Astrocyte of the hippocampus (primary cell): Measurements from ENCODE around the gene TENT4B.
"Not testable (repeated sequence)": the region's sequence is repeated elsewhere in the genome, so short reads cannot be mapped to it uniquely, and the experiment has no call there.

Experiments used
- DNase-seq: peaks from one replicate; pipeline ENCODE4 v3.0.0; 2011; ENCODE audit warnings: low read depth, low spot score

TENT4B gene

GRCh38 chr16:50152807-50153595 lies at the start of gene TENT4B:
TSS of gene TENT4B (plus strand) at chr16:50153306. CDS start at chr16:50153622, 316 bp downstream.
- DNase-seq, result peak; percentile 94

DNA sequence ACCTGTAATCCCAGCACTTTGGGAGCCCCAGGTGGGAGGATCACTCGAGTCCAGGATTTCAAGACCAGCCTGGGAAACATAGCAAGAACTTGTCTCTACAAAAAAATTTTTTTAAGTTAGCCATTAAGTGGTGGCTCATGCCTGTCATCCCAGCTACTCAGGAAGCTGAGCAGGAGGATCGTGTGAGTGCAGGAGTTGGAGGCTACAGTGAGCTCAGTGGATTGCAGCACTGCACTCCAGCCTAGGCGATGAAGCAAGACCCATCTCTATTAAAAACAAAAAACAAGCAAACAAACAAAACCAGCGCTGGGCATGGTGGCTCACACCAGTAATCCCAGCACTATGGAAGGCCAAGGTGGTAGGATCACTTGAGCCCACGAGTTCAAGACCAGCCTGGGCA lies 49.3 kb upstream of the TENT4B start:
- DNase-seq, result no peak

GRCh38 chr16:50114357-50115129 lies 38.6 kb upstream of the TENT4B start:
- DNase-seq, result no peak

- DNase-seq, result no peak
These were observed 32.4 kb upstream of the TENT4B start for GRCh38 chr16:50120711-50121110.

GRCh38 chr16:50121278-50121677 lies 31.8 kb upstream of the TENT4B start:
- DNase-seq, result no peak

GRCh38 chr16:50121721-50122445 lies 31.2 kb upstream of the TENT4B start:
- DNase-seq, result peak; percentile 21

- DNase-seq, result no peak
These were observed 29.7 kb upstream of the TENT4B start for GRCh38 chr16:50123417-50123816.

- DNase-seq, result no peak
These were observed 28.3 kb upstream of the TENT4B start for GRCh38 chr16:50124769-50125168.

- DNase-seq, result no peak
These were observed 26.9 kb upstream of the TENT4B start for GRCh38 chr16:50126183-50126582.

DNA sequence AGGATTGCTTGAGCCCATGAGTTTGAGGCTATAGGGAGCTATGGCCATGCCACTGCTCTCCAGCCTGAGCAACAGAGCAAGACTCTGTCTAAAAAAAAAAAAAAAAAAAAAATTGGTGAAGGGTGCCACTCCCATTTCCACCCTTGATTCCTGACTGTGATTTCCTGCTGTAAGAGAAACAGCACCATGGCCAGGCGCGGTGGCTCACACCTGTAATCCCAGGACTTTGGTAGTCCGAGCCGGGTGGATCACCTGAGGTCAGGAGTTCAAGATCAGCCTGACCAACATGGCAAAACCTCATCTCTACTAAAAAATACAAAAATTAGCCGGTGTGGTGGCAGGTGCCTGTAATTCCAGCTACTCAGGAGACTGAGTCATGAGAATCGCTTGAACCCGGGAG lies 20.5 kb upstream of the TENT4B start:
- DNase-seq, result not testable (repeated sequence)

DNA sequence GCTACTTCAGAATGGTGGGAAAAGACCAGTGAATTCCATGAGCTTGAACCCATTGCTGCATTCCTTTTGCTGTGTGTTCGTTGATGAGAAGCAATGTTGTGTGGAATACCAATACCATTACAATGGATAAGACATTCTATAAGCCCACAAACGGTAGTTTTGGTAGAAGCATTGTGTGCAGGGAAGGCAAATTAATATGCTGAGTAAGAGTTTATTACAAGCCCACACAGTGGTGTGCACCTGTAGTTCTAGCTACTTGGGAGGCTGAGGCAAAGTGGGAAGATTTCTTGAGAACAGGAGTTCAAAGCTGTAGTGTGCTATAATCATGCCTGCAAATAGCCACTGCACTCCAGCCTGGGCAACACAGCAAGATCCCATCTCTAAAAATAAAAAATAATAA lies 19.9 kb upstream of the TENT4B start:
- DNase-seq, result no peak

GRCh38 chr16:50136399-50136798 lies 16.7 kb upstream of the TENT4B start:
- no peak for DNase-seq

DNA sequence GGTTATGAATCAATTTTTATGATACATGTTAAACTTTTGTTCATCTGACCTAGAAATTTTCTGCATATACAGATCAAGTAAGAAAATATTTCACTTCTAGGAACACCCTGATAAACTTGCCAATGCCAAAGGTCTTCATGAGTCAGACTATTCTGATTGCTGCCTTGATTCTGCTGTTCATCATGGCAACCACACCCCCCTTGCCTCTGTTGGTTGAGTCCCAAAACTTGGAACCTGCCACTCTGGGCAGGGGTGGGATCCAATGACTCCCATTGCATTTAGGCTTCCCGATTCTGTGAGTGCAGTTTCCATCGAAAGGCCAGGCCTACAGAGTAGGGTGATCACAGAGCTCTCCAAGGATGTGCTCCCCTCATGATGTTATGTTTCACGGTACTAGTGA lies 15.8 kb upstream of the TENT4B start:
- no peak for DNase-seq

DNA sequence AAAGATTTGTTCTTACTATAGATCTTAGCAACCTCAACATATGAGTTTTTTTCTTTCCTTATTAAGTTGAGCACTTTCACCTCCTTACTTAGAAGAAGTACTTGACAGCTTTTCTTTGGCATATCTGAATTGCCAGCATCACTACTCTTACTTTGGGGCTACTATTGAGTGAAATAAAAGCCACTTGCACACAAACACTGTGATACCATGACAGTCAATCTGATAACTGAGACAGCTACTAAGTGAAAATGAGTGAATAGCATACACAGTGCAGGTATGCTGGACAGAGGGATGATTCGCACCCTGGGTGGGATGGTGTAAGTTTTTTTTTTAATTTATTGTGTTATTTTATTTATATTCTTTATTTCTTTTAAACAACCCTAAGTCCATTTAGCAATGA lies 13.5 kb upstream of the TENT4B start:
- DNase-seq, result no peak

GRCh38 chr16:50144211-50144610 lies 8.9 kb upstream of the TENT4B start:
- no peak for DNase-seq

- peak; percentile 53 for DNase-seq
These were observed 6.3 kb upstream of the TENT4B start for GRCh38 chr16:50146479-50147435.

DNA sequence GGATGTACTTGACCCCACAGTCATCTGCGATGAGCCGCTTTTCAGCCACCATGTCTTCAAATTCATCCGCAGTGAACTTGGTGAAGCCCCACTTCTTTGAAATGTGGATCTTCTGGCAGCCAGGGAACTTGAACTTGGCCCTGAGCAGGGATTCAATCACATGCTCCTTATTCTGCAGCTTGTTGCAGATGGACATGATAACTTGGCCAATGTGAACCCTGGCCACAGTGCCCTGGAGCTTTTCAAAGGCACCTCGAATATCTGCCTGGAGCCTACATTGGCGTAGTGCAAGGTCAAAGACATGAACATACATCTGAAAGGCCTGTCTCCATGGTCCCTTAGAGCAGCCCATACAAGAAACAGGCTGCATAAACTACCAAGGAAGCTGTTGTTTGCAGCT lies 1.8 kb upstream of the TENT4B start:
- DNase-seq, result no peak

- DNase-seq, result no peak
These were observed 1.4 kb upstream of the TENT4B start for GRCh38 chr16:50151756-50152155.

GRCh38 chr16:50152351-50152806 lies 727 bp upstream of the TENT4B start:
- peak; percentile 58 for DNase-seq

GRCh38 chr16:50153596-50154419 lies 702 bp downstream of the TENT4B start:
- peak; percentile 72 for DNase-seq
